ENCODE measurements around the gene HDDC3. TPM values are rescaled to one million over a fixed set of nuclear protein-coding genes. Genes with fewer than 3 reads are reported as not detected.
A peak's percentile ranks its signal among the peaks of the same experiment; 100 is the strongest.
"Not testable (repeated sequence)": the region's sequence is repeated elsewhere in the genome, so short reads cannot be mapped to it uniquely, and the experiment has no call there.

HDDC3 gene
- total RNA-seq, 1 donor from 2014 or later: 17.7 TPM

- DNase-seq (ENCODE audit: low read depth, low spot score): no peak
Observed at GRCh38 chr15:90910441-90911301, 21.7 kb downstream of the HDDC3 start.

GRCh38 chr15:90909976-90910375 is 22.4 kb downstream of the HDDC3 start:
- no peak for DNase-seq (ENCODE audit: low read depth, low spot score)

- DNase-seq (ENCODE audit: low read depth, low spot score): not testable (repeated sequence)
Observed at GRCh38 chr15:90909449-90909848, 22.9 kb downstream of the HDDC3 start.

GRCh38 chr15:90907838-90908507 is 24.4 kb downstream of the HDDC3 start:
- DNase-seq (ENCODE audit: low read depth, low spot score): no peak

GRCh38 chr15:90907051-90907660 is 25.2 kb downstream of the HDDC3 start:
- no peak for DNase-seq (ENCODE audit: low read depth, low spot score)

- no peak for DNase-seq (ENCODE audit: low read depth, low spot score)
Observed at GRCh38 chr15:90906181-90906849, 26.0 kb downstream of the HDDC3 start.

GRCh38 chr15:90905306-90906180 is 26.8 kb downstream of the HDDC3 start:
- DNase-seq (ENCODE audit: low read depth, low spot score): no peak

- DNase-seq (ENCODE audit: low read depth, low spot score): no peak
Observed at GRCh38 chr15:90904746-90905145, 27.6 kb downstream of the HDDC3 start.

- DNase-seq (ENCODE audit: low read depth, low spot score): no peak
Observed at GRCh38 chr15:90903733-90904536, 28.4 kb downstream of the HDDC3 start.

GRCh38 chr15:90902840-90903732 is 29.3 kb downstream of the HDDC3 start, which contains the start of gene MAN2A2:
Gene MAN2A2, plus strand, starts transcription at chr15:90903302. Its CDS starts 906 bp downstream, at chr15:90904208.
- DNase-seq (ENCODE audit: low read depth, low spot score): no peak

GRCh38 chr15:90902040-90902839 is 30.1 kb downstream of the HDDC3 start:
- DNase-seq (ENCODE audit: low read depth, low spot score): peak; percentile 33

GRCh38 chr15:90901175-90902039 is 30.9 kb downstream of the HDDC3 start:
- DNase-seq (ENCODE audit: low read depth, low spot score): no peak

GRCh38 chr15:90897131-90897655 is 35.2 kb downstream of the HDDC3 start:
- DNase-seq (ENCODE audit: low read depth, low spot score): not testable (repeated sequence)

GRCh38 chr15:90895571-90896117 is 36.7 kb downstream of the HDDC3 start:
- no peak for DNase-seq (ENCODE audit: low read depth, low spot score)

GRCh38 chr15:90893175-90894090 is 38.9 kb downstream of the HDDC3 start:
- no peak for DNase-seq (ENCODE audit: low read depth, low spot score)

Data from pulmonary artery endothelial cell (primary cell).